ENCODE data around the gene EP400. TPM values are rescaled to one million over a fixed set of nuclear protein-coding genes. Genes with fewer than 3 reads are reported as not detected.

The EP400 gene
- total and polyA plus RNA-seq, 2 experiments from 2014 or later, result 10.3 to 12.3 TPM

- no peaks in the 10 kb centered on the region for H4K20me1 ChIP-seq (ENCODE audit: insufficient read depth, poor library complexity, severe bottlenecking)
- H3K36me3 ChIP-seq (replicated peaks; ENCODE audit: insufficient read depth, low read depth), result no peaks in the 10 kb centered on the region
- no peak for TF ChIP-seq EZH2 (IDR thresholded peaks at IDR 0.05; ENCODE audit: borderline replicate concordance)
- no peak for TF ChIP-seq EZH2phosphoT487 (IDR thresholded peaks at IDR 0.05; ENCODE audit: low read depth, severe bottlenecking, unreplicated experiment)
- no peak for TF ChIP-seq CTCF (IDR thresholded peaks at IDR 0.05; ENCODE audit: poor library complexity)
- H3K27me3 ChIP-seq, result no peaks in the 10 kb centered on the region
- no peak overlapping the region for H2AFZ ChIP-seq
- 95% methylated on average over 19 of the region's 19 CpGs for WGBS (ENCODE audit: low lambda C conversion rate, missing lambda C conversion rate)
- no peak overlapping the region for H3K27ac ChIP-seq
- H3K79me2 ChIP-seq, result no peaks in the 10 kb centered on the region
- H3K9me3 ChIP-seq (ENCODE audit: low read depth), result no peaks in the 10 kb centered on the region
- no peaks in the 10 kb centered on the region for H3K9me2 ChIP-seq (replicated peaks; ENCODE audit: insufficient read depth)
- no peak for DNase-seq (ENCODE audit: low spot score)
- H3K4me1 ChIP-seq (ENCODE audit: insufficient read depth), result no peaks in the 10 kb centered on the region
- H3K4me2 ChIP-seq, result no peak overlapping the region
- H3K4me3 ChIP-seq, result no peak overlapping the region
Measured at GRCh38 chr12:132064631-132065030, 114.9 kb downstream of the EP400 start.

GRCh38 chr12:132065203-132065602 lies 115.5 kb downstream of the EP400 start:
- no peak for TF ChIP-seq EZH2phosphoT487 (IDR thresholded peaks at IDR 0.05; ENCODE audit: low read depth, severe bottlenecking, unreplicated experiment)
- no peak for TF ChIP-seq EZH2 (IDR thresholded peaks at IDR 0.05; ENCODE audit: borderline replicate concordance)
- no peaks in the 10 kb centered on the region for H3K9me3 ChIP-seq (ENCODE audit: low read depth)
- H4K20me1 ChIP-seq (ENCODE audit: insufficient read depth, poor library complexity, severe bottlenecking), result no peaks in the 10 kb centered on the region
- no peaks in the 10 kb centered on the region for H3K27me3 ChIP-seq
- no peaks in the 10 kb centered on the region for H3K36me3 ChIP-seq (replicated peaks; ENCODE audit: insufficient read depth, low read depth)
- WGBS (ENCODE audit: low lambda C conversion rate, missing lambda C conversion rate), result 94% methylated on average over 10 of the region's 10 CpGs
- H3K4me3 ChIP-seq, result no peak overlapping the region
- H3K4me2 ChIP-seq, result no peak overlapping the region
- no peaks in the 10 kb centered on the region for H3K9me2 ChIP-seq (replicated peaks; ENCODE audit: insufficient read depth)
- no peak overlapping the region for H3K27ac ChIP-seq
- no peak for DNase-seq (ENCODE audit: low spot score)
- no peaks in the 10 kb centered on the region for H3K79me2 ChIP-seq
- H3K4me1 ChIP-seq (ENCODE audit: insufficient read depth), result no peaks in the 10 kb centered on the region
- no peak overlapping the region for H2AFZ ChIP-seq

GRCh38 chr12:132065609-132066344 lies 116.0 kb downstream of the EP400 start:
- WGBS (ENCODE audit: low lambda C conversion rate, missing lambda C conversion rate), result 89% methylated on average over 4 of the region's 4 CpGs
- Histone ChIP-seq H3K36me3 (replicated peaks; ENCODE audit: insufficient read depth, low read depth) (no peaks in the 10 kb centered on the region), H3K4me2 (no peak overlapping the region)

More at GRCh38 chr12:132065609-132066344, 116.0 kb downstream of the EP400 start:
- Histone ChIP-seq H4K20me1 (ENCODE audit: insufficient read depth, poor library complexity, severe bottlenecking) (no peaks in the 10 kb centered on the region), H3K79me2 (no peaks in the 10 kb centered on the region), H3K27ac (no peak overlapping the region), H3K27me3 (no peaks in the 10 kb centered on the region), H3K9me3 (ENCODE audit: low read depth) (no peaks in the 10 kb centered on the region), H2AFZ (no peak overlapping the region), H3K9me2 (replicated peaks; ENCODE audit: insufficient read depth) (no peaks in the 10 kb centered on the region), H3K4me3 (no peak overlapping the region), H3K4me1 (ENCODE audit: insufficient read depth) (no peaks in the 10 kb centered on the region)
- TF ChIP-seq EZH2phosphoT487 (IDR thresholded peaks at IDR 0.05; ENCODE audit: low read depth, severe bottlenecking, unreplicated experiment) (no peak), EZH2 (IDR thresholded peaks at IDR 0.05; ENCODE audit: borderline replicate concordance) (no peak), CTCF (IDR thresholded peaks at IDR 0.05; ENCODE audit: poor library complexity) (no peak)
- DNase-seq (ENCODE audit: low spot score), result no peak
